Measurements from ENCODE around the gene FOXD1.
"Not testable (repeated sequence)": the region's sequence is repeated elsewhere in the genome, so short reads cannot be mapped to it uniquely, and the experiment has no call there.

Gene FOXD1

GRCh38 chr5:73460133-73460532 is 11.6 kb upstream of the FOXD1 start:
- DNase-seq: no peak

GRCh38 chr5:73459366-73459765 is 10.8 kb upstream of the FOXD1 start:
- DNase-seq: no peak

DNA sequence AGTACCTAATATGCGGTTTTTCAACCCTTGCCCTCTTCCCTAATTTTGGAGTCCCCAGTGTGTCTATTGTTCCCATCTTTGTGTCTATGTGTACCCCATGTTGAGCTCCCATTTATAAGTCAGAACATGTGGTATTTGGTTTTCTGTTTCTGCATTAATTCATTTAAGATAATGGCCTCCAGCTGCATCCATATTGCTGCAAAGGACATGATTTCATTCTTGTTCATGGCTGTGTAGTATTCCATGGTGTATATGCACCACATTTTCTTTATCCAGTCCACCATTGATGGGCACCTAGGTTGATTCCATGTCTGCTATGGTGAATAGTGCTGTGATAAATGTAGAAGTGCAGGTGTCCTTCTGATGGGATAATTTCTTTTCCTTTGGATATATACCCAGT is 7.9 kb upstream of the FOXD1 start:
- DNase-seq: not testable (repeated sequence)

GRCh38 chr5:73454379-73455036 is 5.9 kb upstream of the FOXD1 start:
- DNase-seq: peak; percentile 92

GRCh38 chr5:73452215-73452614 is 3.6 kb upstream of the FOXD1 start:
- no peak for DNase-seq

GRCh38 chr5:73451224-73452130 is 2.9 kb upstream of the FOXD1 start:
- no peak for DNase-seq

DNA sequence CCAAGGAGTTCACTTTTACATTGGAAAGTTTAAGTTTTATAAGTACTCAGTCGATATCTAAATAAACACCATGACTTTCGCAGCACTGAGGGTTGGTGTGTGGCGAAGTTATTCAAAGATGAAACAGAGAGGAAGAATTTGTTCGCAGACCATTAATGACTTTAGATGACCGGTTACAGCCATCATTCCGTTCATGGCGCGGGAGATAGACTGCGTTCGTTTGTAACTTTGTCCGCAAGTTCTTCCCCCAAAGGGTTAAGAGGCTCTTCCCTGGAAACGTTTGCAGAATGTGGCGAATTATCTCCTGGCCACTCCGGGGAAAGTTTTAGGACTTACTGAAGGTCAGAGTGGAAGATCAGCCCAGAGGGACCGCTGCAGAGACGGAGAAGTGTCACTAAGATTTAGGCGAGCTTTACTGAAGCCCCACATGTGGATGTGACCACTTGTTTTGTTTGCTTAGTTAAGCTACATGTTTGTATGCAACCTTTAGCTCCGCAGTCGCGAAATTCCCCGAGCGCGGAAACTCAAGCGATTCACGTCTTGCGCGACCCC is 2.2 kb upstream of the FOXD1 start:
- no peak for DNase-seq

- DNase-seq: no peak
These were observed 1.6 kb upstream of the FOXD1 start for GRCh38 chr5:73450137-73450536.

- no peak for DNase-seq
These were observed 781 bp downstream of the FOXD1 start for GRCh38 chr5:73447530-73448462.

GRCh38 chr5:73446631-73447529 is 1.7 kb downstream of the FOXD1 start:
- no peak for DNase-seq

- no peak for DNase-seq
These were observed 2.6 kb downstream of the FOXD1 start for GRCh38 chr5:73445665-73446630.

DNA sequence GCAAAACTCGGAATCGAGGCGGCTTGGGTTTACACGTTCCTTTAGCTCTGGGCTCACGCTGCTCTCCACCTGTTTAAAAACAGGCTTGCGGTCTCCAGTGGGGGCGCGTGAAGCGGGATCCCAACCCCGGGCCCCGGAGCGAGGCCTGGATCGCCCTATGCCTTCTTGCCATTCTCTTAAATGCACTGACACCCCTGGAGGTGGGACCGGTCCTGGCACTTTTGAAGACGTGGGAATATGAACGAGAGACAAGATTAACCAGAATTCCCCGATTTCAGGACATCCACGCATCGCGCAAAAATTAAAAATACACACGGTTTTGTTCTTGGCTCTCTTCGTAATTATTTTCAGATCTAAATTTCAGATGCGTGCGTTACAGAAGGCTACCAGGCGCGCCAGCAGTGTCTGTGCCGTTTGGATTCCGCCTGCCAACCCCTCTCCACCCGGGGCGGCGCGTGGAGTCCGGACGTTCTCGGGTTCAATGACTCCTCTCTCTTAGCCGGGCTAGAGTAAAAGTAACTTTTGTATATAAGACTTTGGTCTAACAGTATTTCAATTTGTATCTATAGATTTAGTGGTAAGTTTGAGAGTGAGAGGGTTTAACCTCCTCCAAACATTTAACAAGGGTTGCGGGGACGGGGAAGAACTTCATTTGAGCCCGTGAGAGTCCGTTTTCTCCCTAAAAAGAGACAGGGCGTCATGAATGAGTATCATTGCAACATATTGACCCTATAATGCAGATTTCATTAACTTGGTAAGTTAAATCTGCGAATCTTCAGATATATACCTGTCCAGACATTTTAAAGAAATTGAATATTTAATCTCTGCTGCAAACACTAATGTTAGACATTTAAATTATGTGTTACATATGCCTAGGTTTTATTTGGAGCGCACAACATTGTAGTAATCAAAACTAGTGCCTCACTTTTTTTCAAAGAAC is 3.8 kb downstream of the FOXD1 start:
- no peak for DNase-seq

- DNase-seq: no peak
These were observed 4.6 kb downstream of the FOXD1 start for GRCh38 chr5:73443829-73444498.

GRCh38 chr5:73442996-73443627 is 5.5 kb downstream of the FOXD1 start:
- no peak for DNase-seq

DNA sequence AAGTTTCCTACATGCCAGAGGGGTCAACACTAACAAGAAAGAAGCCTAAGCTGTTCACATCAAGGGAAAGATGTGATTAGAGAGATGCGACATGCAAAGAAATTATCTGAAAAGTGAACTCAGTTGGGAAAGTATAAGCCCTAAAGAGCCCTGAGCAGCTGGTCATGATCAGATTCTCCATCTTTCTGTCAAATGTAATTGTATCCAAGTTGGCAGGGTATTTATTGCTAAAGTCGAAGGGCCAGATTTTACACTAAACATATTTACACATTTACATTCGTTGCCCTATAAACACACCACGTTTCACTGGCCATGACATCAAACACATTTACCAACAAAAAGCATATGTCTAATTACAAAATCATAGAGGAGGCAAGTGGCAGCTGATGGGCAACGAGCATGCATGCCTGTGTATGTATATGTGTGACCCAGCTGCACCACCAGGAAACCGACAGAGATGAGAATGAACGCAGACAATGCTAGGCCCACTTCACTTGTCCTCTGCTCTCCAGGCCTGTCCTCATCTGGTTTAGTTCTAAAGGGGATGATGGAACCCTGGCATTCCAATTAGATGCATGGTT is 6.3 kb downstream of the FOXD1 start:
- DNase-seq: no peak

DNA sequence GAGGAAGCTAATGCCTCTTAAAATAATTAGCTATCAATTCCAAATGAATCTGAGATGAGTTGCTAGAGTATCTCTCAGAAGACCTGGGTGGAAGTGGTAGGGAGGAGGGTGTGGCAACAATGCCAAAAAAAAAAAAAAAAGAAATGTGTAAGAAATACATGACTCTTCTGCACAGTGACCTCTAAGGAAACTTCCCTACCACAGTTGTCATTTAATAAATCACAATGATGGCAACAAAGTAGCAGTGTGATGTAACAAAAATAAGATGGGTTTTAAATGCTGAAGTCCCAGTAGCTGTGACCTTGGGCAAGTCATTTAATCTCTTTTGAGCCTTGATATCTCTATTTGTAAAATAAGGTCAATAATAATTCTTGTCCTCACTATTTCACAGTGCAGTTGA is 7.2 kb downstream of the FOXD1 start:
- DNase-seq: no peak

DNA sequence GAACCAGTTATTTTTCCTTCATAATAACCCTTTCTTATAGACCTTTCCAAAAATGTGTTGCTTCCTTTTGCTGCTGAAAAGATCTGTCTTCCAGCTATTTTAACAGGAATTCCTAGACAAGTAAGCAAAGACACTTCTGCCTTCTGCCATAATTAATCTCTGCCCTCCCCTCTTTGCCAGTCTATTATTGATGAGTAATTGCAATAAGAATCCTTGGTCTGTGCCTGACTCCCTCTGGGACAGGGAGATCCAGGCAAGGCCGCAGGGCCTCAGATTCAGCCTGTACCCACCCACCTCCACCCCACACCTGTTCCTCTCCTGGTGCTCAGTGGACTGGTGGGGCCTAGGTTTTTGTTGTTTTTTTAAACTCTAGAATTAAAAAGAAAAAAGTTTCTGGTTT is 8.3 kb downstream of the FOXD1 start:
- no peak for DNase-seq

Measured in NCI-H2029 treated with DMSO at 0.1 percent for 48 hours (cell line).